T-helper 1 cell treated with Interleukin-12 subunit alpha and Interleukin-12 subunit beta and Interleukin-4 antibody, amounts not matched to agents 30 μg/mL and 1 μg/mL, for 36 hours (primary cell): Measurements from ENCODE around the gene COL6A6.

Experiments used
- H3K27ac Mint-ChIP-seq: one replicate; pipeline ENCODE4 v1.8.0; 2021; ENCODE audit warnings: mild to moderate bottlenecking, mixed read lengths
- H3K27me3 Mint-ChIP-seq: one replicate; pipeline ENCODE4 v1.8.0; 2021; ENCODE audit warnings: low read depth, mixed read lengths
- H3K36me3 Mint-ChIP-seq: one replicate; pipeline ENCODE4 v1.8.0; 2021; ENCODE audit warnings: low read depth, mixed read lengths
- H3K4me1 Mint-ChIP-seq: one replicate; pipeline ENCODE4 v1.8.0; 2021; ENCODE audit warnings: low read depth, mixed read lengths
- H3K4me3 Mint-ChIP-seq: one replicate; pipeline ENCODE4 v1.8.0; 2021; ENCODE audit warnings: mild to moderate bottlenecking, moderate library complexity, mixed read lengths
- H3K9me3 Mint-ChIP-seq: one replicate; pipeline ENCODE4 v1.8.0; 2021; ENCODE audit warnings: mixed read lengths

Gene COL6A6

GRCh38 chr3:130558366-130558765 lies 41.4 kb downstream of the COL6A6 start:
- Mint-ChIP-seq H3K4me3 (no peak overlapping the region), H3K36me3 (no peaks in the 10 kb centered on the region), H3K4me1 (no peaks in the 10 kb centered on the region), H3K9me3 (peaks cover 6% of the 10 kb centered on the region), H3K27ac (no peak overlapping the region), H3K27me3 (peaks cover 6% of the 10 kb centered on the region)

GRCh38 chr3:130565224-130565623 lies 48.2 kb downstream of the COL6A6 start:
- Mint-ChIP-seq H3K36me3 (no peaks in the 10 kb centered on the region), H3K9me3 (no peaks in the 10 kb centered on the region), H3K4me3 (no peak overlapping the region), H3K27ac (no peak overlapping the region), H3K27me3 (no peaks in the 10 kb centered on the region), H3K4me1 (no peaks in the 10 kb centered on the region)
